OCI-LY7 (cell line): ENCODE data around the gene AHNAK2. TPM values are rescaled to one million over a fixed set of nuclear protein-coding genes. Genes with fewer than 3 reads are reported as not detected.

ENCODE experiments used
- BruUV-seq: library from RNA; stranded (reverse); fragments of 400-500 nt; replicated peaks from 2 replicates; lab custom pipeline; 2021; lab: Mats Ljungman, UMichigan
- CTCF ChIA-PET: fragments of 300-600 bp; sonication (Branson Sonifier 250); formaldehyde crosslinking; loops from one replicate; lab custom pipeline; 2022; ENCODE audit warnings: antibody characterized with exemption; ENCODE audit not compliant: unreplicated experiment; lab: Charles Lee
- POLR2A ChIA-PET: fragments of 300-600 bp; sonication (Branson Sonifier 250); formaldehyde crosslinking; loops from one replicate; lab custom pipeline; 2022; ENCODE audit warnings: antibody characterized with exemption; lab: Charles Lee
- DNase-seq: peaks from one replicate; pipeline ENCODE4 v3.0.0-alpha.2; 2015; ENCODE audit warnings: low spot score
- H2AFZ ChIP-seq: fragments of 200-600 bp; sonication (generic), shearing (Covaris generic); 2 replicates; pipeline ENCODE4 v1.6.1; 2014; ENCODE audit warnings: mild to moderate bottlenecking, antibody characterized with exemption, low read length, moderate library complexity
- H3K27ac ChIP-seq: fragments of 200-600 bp; sonication (generic); 2 replicates; pipeline ENCODE4 v1.5.1; 2014; ENCODE audit warnings: mixed run types, low read depth, mild to moderate bottlenecking, moderate library complexity, low read length, inconsistent platforms; ENCODE audit not compliant: poor library complexity, severe bottlenecking
- H3K36me3 ChIP-seq: fragments of 200-600 bp; sonication (generic); 2 replicates; pipeline ENCODE4 v1.6.1; 2014; ENCODE audit warnings: mild to moderate bottlenecking, antibody characterized with exemption, low read length, moderate library complexity, mixed read lengths; ENCODE audit not compliant: insufficient read depth
- H3K4me1 ChIP-seq: fragments of 200-600 bp; sonication (generic); 2 replicates; pipeline ENCODE4 v1.5.1; 2014; ENCODE audit warnings: mild to moderate bottlenecking, low read length; ENCODE audit not compliant: insufficient read depth, poor library complexity, severe bottlenecking
- H3K4me2 ChIP-seq: fragments of 200-600 bp; sonication (generic); 2 replicates; pipeline ENCODE4 v1.6.1; 2014; ENCODE audit warnings: mild to moderate bottlenecking, low read length
- H3K4me3 ChIP-seq: fragments of 200-600 bp; sonication (generic); 2 replicates; pipeline ENCODE4 v1.5.1; 2014; ENCODE audit warnings: mild to moderate bottlenecking, low read depth, low read length; ENCODE audit not compliant: poor library complexity, severe bottlenecking
- H3K79me2 ChIP-seq: fragments of 200-600 bp; sonication (generic); 2 replicates; pipeline ENCODE4 v1.6.1; 2016; ENCODE audit warnings: low read depth, mild to moderate bottlenecking, low read length, moderate library complexity, mixed read lengths; ENCODE audit not compliant: insufficient read depth
- H3K9me2 ChIP-seq: fragments of 200-600 bp; sonication (generic); 2 replicates; pipeline ENCODE4 v1.6.1; 2016; ENCODE audit warnings: mild to moderate bottlenecking, low read length, mixed read lengths; ENCODE audit not compliant: insufficient read depth
- H3K9me3 ChIP-seq: fragments of 200-600 bp; sonication (generic); 2 replicates; pipeline ENCODE4 v1.6.1; 2014; ENCODE audit warnings: mild to moderate bottlenecking, mixed run types, low read length, mixed read lengths
- H4K20me1 ChIP-seq: fragments of 200-600 bp; sonication (generic); 2 replicates; pipeline ENCODE4 v1.6.1; 2014; ENCODE audit warnings: mild to moderate bottlenecking, antibody characterized with exemption, low read length, moderate library complexity, mixed read lengths; ENCODE audit not compliant: insufficient read depth
- EZH2phosphoT487 ChIP-seq: fragments of 200-600 bp; sonication (generic); IDR thresholded peaks from 2 replicates; pipeline ENCODE4 v1.6.1; 2018; ENCODE audit warnings: low read depth, borderline replicate concordance, mild to moderate bottlenecking, mixed run types, antibody characterized with exemption, low read length, moderate library complexity, mixed read lengths
- intact Hi-C: fragments of 100-400 bp; cut with micrococcal nuclease; formaldehyde crosslinking; loops from one replicate; pipeline ENCODE4 v1.10.0; 2022; ENCODE audit not compliant: unreplicated experiment
- total RNA-seq, 2 experiments: library from RNA; depleted of rRNA in 1 of 2; stranded (reverse); fragments of >200 nt in 1 of 2; shearing (Covaris generic) in 1 of 2; gene quantifications; 2 replicates each; pipeline ENCODE4 v1.2.3, GENCODE V29; 2014 to 2022
- TF ChIP-seq, protein P1 (sequence below): fragments of 200-600 bp; sonication (generic); conservative IDR thresholded peaks from 2 replicates; pipeline ENCODE4 v1.5.1; 2014; ENCODE audit warnings: mild to moderate bottlenecking, antibody characterized with exemption, low read length, moderate library complexity, mixed read lengths

AHNAK2 gene
- total RNA-seq, 2 experiments from 2014 or later, result 0.61 TPM; not detected in 1

- no TSS peak for BruUV-seq
- Histone ChIP-seq H3K9me2 (no peaks in the 10 kb centered on the region), H4K20me1 (0 out of 2 replicates have a peak, but pooled peaks cover 4% of the 10 kb centered on the region), H3K79me2 (no peaks in the 10 kb centered on the region), H3K9me3 (0 out of 2 replicates have a peak, but pooled peaks cover 7% of the 10 kb centered on the region), H2AFZ (no peak overlapping the region), H3K4me2 (peak overlapping the region; percentile 84), H3K36me3 (no peaks in the 10 kb centered on the region), H3K4me3 (peak overlapping the region; percentile 16), H3K27ac (no peak overlapping the region), H3K4me1 (peaks cover 45% of the 10 kb centered on the region)
- intact Hi-C loops, result no loop called here
- CTCF ChIA-PET, result no interaction called here
- no peak for DNase-seq
- POLR2A ChIA-PET, result no interaction called here
- TF ChIP-seq, protein P1, sequence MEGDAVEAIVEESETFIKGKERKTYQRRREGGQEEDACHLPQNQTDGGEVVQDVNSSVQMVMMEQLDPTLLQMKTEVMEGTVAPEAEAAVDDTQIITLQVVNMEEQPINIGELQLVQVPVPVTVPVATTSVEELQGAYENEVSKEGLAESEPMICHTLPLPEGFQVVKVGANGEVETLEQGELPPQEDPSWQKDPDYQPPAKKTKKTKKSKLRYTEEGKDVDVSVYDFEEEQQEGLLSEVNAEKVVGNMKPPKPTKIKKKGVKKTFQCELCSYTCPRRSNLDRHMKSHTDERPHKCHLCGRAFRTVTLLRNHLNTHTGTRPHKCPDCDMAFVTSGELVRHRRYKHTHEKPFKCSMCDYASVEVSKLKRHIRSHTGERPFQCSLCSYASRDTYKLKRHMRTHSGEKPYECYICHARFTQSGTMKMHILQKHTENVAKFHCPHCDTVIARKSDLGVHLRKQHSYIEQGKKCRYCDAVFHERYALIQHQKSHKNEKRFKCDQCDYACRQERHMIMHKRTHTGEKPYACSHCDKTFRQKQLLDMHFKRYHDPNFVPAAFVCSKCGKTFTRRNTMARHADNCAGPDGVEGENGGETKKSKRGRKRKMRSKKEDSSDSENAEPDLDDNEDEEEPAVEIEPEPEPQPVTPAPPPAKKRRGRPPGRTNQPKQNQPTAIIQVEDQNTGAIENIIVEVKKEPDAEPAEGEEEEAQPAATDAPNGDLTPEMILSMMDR, result no peak
- TF ChIP-seq EZH2phosphoT487, result no peak
Observed at GRCh38 chr14:104925214-104925854, 52.8 kb downstream of the AHNAK2 start.

DNA sequence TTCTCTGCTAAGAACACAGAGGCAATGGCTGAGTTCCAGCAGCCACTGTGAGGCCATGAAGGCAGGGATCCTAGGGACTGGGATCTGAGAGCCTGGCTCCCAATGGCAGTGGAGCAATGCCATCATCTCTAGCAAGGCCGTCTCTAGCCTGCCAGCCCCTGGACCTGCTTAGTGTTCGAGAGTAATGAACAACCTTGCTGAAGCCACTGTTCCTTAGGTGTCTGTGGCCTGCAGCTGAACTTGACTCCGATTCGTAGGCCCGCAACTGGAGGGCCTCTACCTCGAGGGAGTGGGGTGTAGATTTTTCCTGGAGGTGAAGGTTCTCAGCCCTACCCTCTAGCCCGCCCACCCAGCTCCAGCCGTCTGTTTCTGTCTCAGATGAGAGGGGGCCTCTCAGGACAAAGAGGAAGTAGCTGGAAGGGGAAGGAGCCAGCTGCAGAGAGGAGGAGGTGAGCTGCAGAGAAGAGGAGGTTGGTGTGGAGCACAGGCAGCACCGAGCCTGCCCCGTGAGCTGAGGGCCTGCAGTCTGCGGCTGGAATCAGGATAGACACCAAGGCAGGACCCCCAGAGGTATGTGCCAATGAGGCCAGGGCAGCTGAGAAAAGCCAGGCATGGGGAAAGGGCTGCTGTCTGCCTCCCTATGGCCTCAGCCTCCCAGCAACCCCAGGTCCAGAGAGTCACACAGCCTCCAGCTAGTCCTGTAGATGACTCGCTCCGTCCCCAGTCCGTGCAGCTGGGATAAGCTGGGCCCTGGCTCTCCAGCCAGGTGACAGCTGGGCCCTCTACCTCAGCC lies 53.6 kb downstream of the AHNAK2 start, which contains the start of gene PLD4:
PLD4 (plus strand) TSS at position 459 of the 793 bp plus-strand sequence. CDS start 2,262 bp downstream, outside the sequence.
- POLR2A ChIA-PET, result no interaction called here
- BruUV-seq, result no TSS peak
- H3K4me1 ChIP-seq, result peaks cover 45% of the 10 kb centered on the region

More for the DNA sequence above, 53.6 kb downstream of the AHNAK2 start, which contains the start of gene PLD4:
- Histone ChIP-seq H3K27ac (no peak within 1 kb of the TSS), H3K36me3 (no peaks in the 10 kb centered on the region), H3K9me3 (0 out of 2 replicates have a peak, but pooled peaks cover 7% of the 10 kb centered on the region), H3K4me3 (peak within 1 kb of the TSS; percentile 16), H3K4me2 (peak within 1 kb of the TSS; percentile 84), H3K9me2 (no peaks in the 10 kb centered on the region), H2AFZ (no peak within 1 kb of the TSS), H3K79me2 (no peaks in the 10 kb centered on the region), H4K20me1 (0 out of 2 replicates have a peak, but pooled peaks cover 4% of the 10 kb centered on the region)
- CTCF ChIA-PET, result no interaction called here
- intact Hi-C loops, result no loop called here
- peak; percentile 53 for DNase-seq
- TF ChIP-seq, protein P1, result no peak
